NB4 (cell line): ENCODE data around the gene ZFP42.

Experiments
- DNase-seq: peaks from one replicate; pipeline ENCODE4 v3.0.0; 2010; ENCODE audit warnings: low read depth
- H3K4me3 ChIP-seq: one replicate; pipeline ENCODE4 v1.5.1; 2011; ENCODE audit warnings: mild to moderate bottlenecking, low read depth, low read length, moderate library complexity
- CTCF ChIP-seq: IDR thresholded peaks from one replicate; pipeline ENCODE4 v1.5.1; 2012; ENCODE audit warnings: low read depth, low read length
- MAX ChIP-seq: IDR thresholded peaks from 2 replicates; pipeline ENCODE4 v1.6.1; 2011; ENCODE audit warnings: low read depth, low read length
- MYC ChIP-seq: IDR thresholded peaks from 2 replicates; pipeline ENCODE4 v1.6.1; 2011; ENCODE audit warnings: low read depth, low read length
- POLR2A ChIP-seq: IDR thresholded peaks from 2 replicates; pipeline ENCODE4 v1.6.1; 2011; ENCODE audit warnings: mild to moderate bottlenecking; ENCODE audit not compliant: insufficient read length; ENCODE audit errors: extremely low read depth

The ZFP42 gene

GRCh38 chr4:188023682-188024081 lies 28.1 kb downstream of the ZFP42 start:
- TF ChIP-seq MAX (no peak), POLR2A (no peak), CTCF (no peak), MYC (no peak)
- H3K4me3 ChIP-seq: no peak overlapping the region
- DNase-seq: no peak

GRCh38 chr4:188025476-188025875 lies 29.9 kb downstream of the ZFP42 start:
- TF ChIP-seq MAX: no peak
- no peak for TF ChIP-seq POLR2A
- no peak for TF ChIP-seq CTCF
- TF ChIP-seq MYC: no peak
- DNase-seq: no peak
- no peak overlapping the region for H3K4me3 ChIP-seq

GRCh38 chr4:188029114-188029513 lies 33.5 kb downstream of the ZFP42 start:
- TF ChIP-seq CTCF (no peak), POLR2A (no peak), MAX (no peak), MYC (no peak)
- DNase-seq: no peak
- no peak overlapping the region for H3K4me3 ChIP-seq

- no peak overlapping the region for H3K4me3 ChIP-seq
- no peak for TF ChIP-seq POLR2A
- no peak for TF ChIP-seq CTCF
- no peak for TF ChIP-seq MYC
- TF ChIP-seq MAX: no peak
- DNase-seq: no peak
Observed at GRCh38 chr4:188030401-188030800, 34.8 kb downstream of the ZFP42 start.

- TF ChIP-seq CTCF (no peak), POLR2A (no peak), MYC (no peak), MAX (no peak)
- H3K4me3 ChIP-seq: no peak overlapping the region
- no peak for DNase-seq
Observed at GRCh38 chr4:188031751-188032150, 36.2 kb downstream of the ZFP42 start.

- no peak overlapping the region for H3K4me3 ChIP-seq
- no peak for DNase-seq
- TF ChIP-seq CTCF (no peak), MAX (no peak), POLR2A (no peak), MYC (no peak)
Observed at GRCh38 chr4:188032170-188032569, 36.6 kb downstream of the ZFP42 start.
